ENCODE measurements around the gene STPG3. TPM values are rescaled to one million over a fixed set of nuclear protein-coding genes. Genes with fewer than 3 reads are reported as not detected.
A peak's percentile ranks its signal among the peaks of the same experiment; 100 is the strongest.
"Not testable (repeated sequence)": the region's sequence is repeated elsewhere in the genome, so short reads cannot be mapped to it uniquely, and the experiment has no call there.

The STPG3 gene
- total RNA-seq, 1 donor from 2014 or later, result not detected

- DNase-seq (ENCODE audit: low read depth), result no peak
- H3K4me3 ChIP-seq (ENCODE audit: low read depth, low read length), result peak overlapping the region; percentile 95
- TF ChIP-seq CTCF (conservative IDR thresholded peaks at IDR 0.05; ENCODE audit: low read depth, low read length), result no peak
Observed at GRCh38 chr9:137256362-137256761, 5.3 kb downstream of the STPG3 start.

- H3K4me3 ChIP-seq (ENCODE audit: low read depth, low read length), result peak overlapping the region; percentile 95
- DNase-seq (ENCODE audit: low read depth), result no peak
- no peak for TF ChIP-seq CTCF (conservative IDR thresholded peaks at IDR 0.05; ENCODE audit: low read depth, low read length)
Observed at GRCh38 chr9:137256856-137257255, 5.8 kb downstream of the STPG3 start.

GRCh38 chr9:137262173-137262908 is 11.3 kb downstream of the STPG3 start:
- not testable (repeated sequence) for H3K4me3 ChIP-seq (ENCODE audit: low read depth, low read length); DNase-seq (ENCODE audit: low read depth)
- peak; percentile 51 for TF ChIP-seq CTCF (conservative IDR thresholded peaks at IDR 0.05; ENCODE audit: low read depth, low read length)

GRCh38 chr9:137262909-137263285 is 11.8 kb downstream of the STPG3 start:
- H3K4me3 ChIP-seq (ENCODE audit: low read depth, low read length), result no peak overlapping the region
- DNase-seq (ENCODE audit: low read depth), result no peak
- TF ChIP-seq CTCF (conservative IDR thresholded peaks at IDR 0.05; ENCODE audit: low read depth, low read length), result no peak

GRCh38 chr9:137263506-137263905 is 12.4 kb downstream of the STPG3 start:
- H3K4me3 ChIP-seq (ENCODE audit: low read depth, low read length), result no peak overlapping the region
- no peak for TF ChIP-seq CTCF (conservative IDR thresholded peaks at IDR 0.05; ENCODE audit: low read depth, low read length)
- DNase-seq (ENCODE audit: low read depth), result no peak

GRCh38 chr9:137264067-137264466 is 13.0 kb downstream of the STPG3 start:
- no peak overlapping the region for H3K4me3 ChIP-seq (ENCODE audit: low read depth, low read length)
- DNase-seq (ENCODE audit: low read depth), result no peak
- TF ChIP-seq CTCF (conservative IDR thresholded peaks at IDR 0.05; ENCODE audit: low read depth, low read length), result no peak
